B cell (primary cell): ENCODE data around the gene ENDOV.

Experiments used
- CTCF ChIP-seq: fragments of 200-600 bp; IDR thresholded peaks from one replicate; pipeline ENCODE4 v1.8.0; 2022; ENCODE audit warnings: antibody characterized with exemption, mild to moderate bottlenecking
- EZH2 ChIP-seq: IDR thresholded peaks from 2 replicates; pipeline ENCODE4 v1.6.1; 2012; ENCODE audit warnings: borderline replicate concordance, low read depth, mild to moderate bottlenecking, moderate library complexity, low read length; ENCODE audit not compliant: insufficient read depth, poor library complexity, severe bottlenecking

DNA sequence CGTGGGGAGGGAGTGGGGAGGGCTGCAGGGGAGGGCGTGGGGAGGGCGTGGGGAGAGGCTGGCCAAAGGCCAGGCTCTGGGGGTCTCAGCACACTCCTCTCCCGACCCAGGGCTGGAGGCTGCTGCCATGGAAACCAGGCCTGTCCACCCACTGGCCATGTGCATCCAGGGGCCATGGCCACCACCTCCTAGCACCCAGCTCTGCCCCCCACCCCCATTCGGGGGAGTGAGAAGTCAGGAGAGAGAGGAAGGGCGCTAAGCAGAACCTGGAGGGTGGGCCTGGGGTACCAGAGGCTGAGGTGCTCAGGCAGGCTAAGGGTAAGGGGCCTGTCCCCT is 29.6 kb downstream of the ENDOV start:
- no peak for TF ChIP-seq EZH2
- no peak for TF ChIP-seq CTCF
